ENCODE data around the gene ZC3H10.

DNA sequence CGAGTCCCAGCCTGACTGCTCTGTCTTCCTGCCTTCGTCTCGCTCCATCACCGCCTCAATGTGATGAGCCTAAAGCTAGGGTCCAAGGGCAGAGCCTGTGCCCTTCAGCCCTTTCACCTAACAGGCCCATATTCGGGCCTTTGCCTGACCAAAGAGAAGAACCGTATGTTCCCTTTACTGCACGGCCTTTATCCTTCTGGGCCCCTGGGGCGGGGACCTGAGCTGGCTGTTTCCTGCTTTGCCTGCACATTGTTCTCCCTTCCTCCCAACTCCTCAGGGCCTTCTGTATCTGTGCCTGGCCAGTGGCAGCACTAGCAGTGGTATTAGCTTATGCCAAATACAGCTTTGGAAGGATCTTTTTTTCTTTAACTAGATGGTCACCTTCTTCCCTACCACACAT, 25.8 kb downstream of the ZC3H10 start:
- TF ChIP-seq, protein P1, sequence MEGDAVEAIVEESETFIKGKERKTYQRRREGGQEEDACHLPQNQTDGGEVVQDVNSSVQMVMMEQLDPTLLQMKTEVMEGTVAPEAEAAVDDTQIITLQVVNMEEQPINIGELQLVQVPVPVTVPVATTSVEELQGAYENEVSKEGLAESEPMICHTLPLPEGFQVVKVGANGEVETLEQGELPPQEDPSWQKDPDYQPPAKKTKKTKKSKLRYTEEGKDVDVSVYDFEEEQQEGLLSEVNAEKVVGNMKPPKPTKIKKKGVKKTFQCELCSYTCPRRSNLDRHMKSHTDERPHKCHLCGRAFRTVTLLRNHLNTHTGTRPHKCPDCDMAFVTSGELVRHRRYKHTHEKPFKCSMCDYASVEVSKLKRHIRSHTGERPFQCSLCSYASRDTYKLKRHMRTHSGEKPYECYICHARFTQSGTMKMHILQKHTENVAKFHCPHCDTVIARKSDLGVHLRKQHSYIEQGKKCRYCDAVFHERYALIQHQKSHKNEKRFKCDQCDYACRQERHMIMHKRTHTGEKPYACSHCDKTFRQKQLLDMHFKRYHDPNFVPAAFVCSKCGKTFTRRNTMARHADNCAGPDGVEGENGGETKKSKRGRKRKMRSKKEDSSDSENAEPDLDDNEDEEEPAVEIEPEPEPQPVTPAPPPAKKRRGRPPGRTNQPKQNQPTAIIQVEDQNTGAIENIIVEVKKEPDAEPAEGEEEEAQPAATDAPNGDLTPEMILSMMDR (IDR thresholded peaks at IDR 0.05) = no peak
- TF ChIP-seq POLR2AphosphoS5 (IDR thresholded peaks at IDR 0.05) = peak in 1 of 2 donors; percentile 48

Measured in upper lobe of left lung (tissue), 4 donors.